ENCODE results near the gene PPP3CA. TPM values are rescaled to one million over a fixed set of nuclear protein-coding genes. Genes with fewer than 3 reads are reported as not detected.

The PPP3CA gene
- polyA plus RNA-seq, 1 donor, result 23.5 TPM

GRCh38 chr4:101162990-101163380 lies 184.3 kb downstream of the PPP3CA start:
- Histone ChIP-seq H3K36me3 (ENCODE audit: control insufficient read depth, insufficient read depth, low read length) (no peaks in the 10 kb centered on the region), H3K4me1 (ENCODE audit: control insufficient read depth, insufficient read depth, low read length) (no peaks in the 10 kb centered on the region), H3K27ac (ENCODE audit: low read length) (no peak overlapping the region), H3K27me3 (ENCODE audit: control insufficient read depth, insufficient read depth, low read length) (no peaks in the 10 kb centered on the region), H3K4me3 (ENCODE audit: low read length) (no peak overlapping the region), H3K9me3 (ENCODE audit: control insufficient read depth, low read depth, low read length) (no peaks in the 10 kb centered on the region)
- DNase-seq, result no peak
- no CpG with 5 or more reads among the region's 1 CpG for WGBS (ENCODE audit: insufficient coverage, low lambda C conversion rate)

- Histone ChIP-seq H3K27ac (ENCODE audit: low read length) (no peak overlapping the region), H3K4me3 (ENCODE audit: low read length) (no peak overlapping the region), H3K9me3 (ENCODE audit: control insufficient read depth, low read depth, low read length) (no peaks in the 10 kb centered on the region), H3K4me1 (ENCODE audit: control insufficient read depth, insufficient read depth, low read length) (no peaks in the 10 kb centered on the region), H3K36me3 (ENCODE audit: control insufficient read depth, insufficient read depth, low read length) (no peaks in the 10 kb centered on the region), H3K27me3 (ENCODE audit: control insufficient read depth, insufficient read depth, low read length) (no peaks in the 10 kb centered on the region)
- DNase-seq, result no peak
- WGBS (ENCODE audit: insufficient coverage, low lambda C conversion rate), result 100% methylated on average over 1 of the region's 5 CpGs
Measured at GRCh38 chr4:101160792-101161592, 186.3 kb downstream of the PPP3CA start.

GRCh38 chr4:101158507-101158906 lies 188.8 kb downstream of the PPP3CA start:
- no peaks in the 10 kb centered on the region for H3K27me3 ChIP-seq (ENCODE audit: control insufficient read depth, insufficient read depth, low read length)
- H3K36me3 ChIP-seq (ENCODE audit: control insufficient read depth, insufficient read depth, low read length), result no peaks in the 10 kb centered on the region
- no peaks in the 10 kb centered on the region for H3K9me3 ChIP-seq (ENCODE audit: control insufficient read depth, low read depth, low read length)
- H3K27ac ChIP-seq (ENCODE audit: low read length), result no peak overlapping the region
- no peaks in the 10 kb centered on the region for H3K4me1 ChIP-seq (ENCODE audit: control insufficient read depth, insufficient read depth, low read length)
- DNase-seq, result no peak
- WGBS (ENCODE audit: insufficient coverage, low lambda C conversion rate), result 77% methylated on average over 3 of the region's 3 CpGs
- H3K4me3 ChIP-seq (ENCODE audit: low read length), result no peak overlapping the region

GRCh38 chr4:101158134-101158482 lies 189.2 kb downstream of the PPP3CA start:
- H3K9me3 ChIP-seq (ENCODE audit: control insufficient read depth, low read depth, low read length), result no peaks in the 10 kb centered on the region
- H3K27me3 ChIP-seq (ENCODE audit: control insufficient read depth, insufficient read depth, low read length), result no peaks in the 10 kb centered on the region
- WGBS (ENCODE audit: insufficient coverage, low lambda C conversion rate), result 100% methylated on average over 1 of the region's 3 CpGs
- DNase-seq, result no peak
- H3K27ac ChIP-seq (ENCODE audit: low read length), result no peak overlapping the region
- H3K36me3 ChIP-seq (ENCODE audit: control insufficient read depth, insufficient read depth, low read length), result no peaks in the 10 kb centered on the region
- H3K4me1 ChIP-seq (ENCODE audit: control insufficient read depth, insufficient read depth, low read length), result no peaks in the 10 kb centered on the region
- no peak overlapping the region for H3K4me3 ChIP-seq (ENCODE audit: low read length)

- Histone ChIP-seq H3K36me3 (ENCODE audit: control insufficient read depth, insufficient read depth, low read length) (no peaks in the 10 kb centered on the region), H3K4me3 (ENCODE audit: low read length) (no peak overlapping the region), H3K27ac (ENCODE audit: low read length) (no peak overlapping the region), H3K27me3 (ENCODE audit: control insufficient read depth, insufficient read depth, low read length) (no peaks in the 10 kb centered on the region), H3K9me3 (ENCODE audit: control insufficient read depth, low read depth, low read length) (no peaks in the 10 kb centered on the region), H3K4me1 (ENCODE audit: control insufficient read depth, insufficient read depth, low read length) (no peaks in the 10 kb centered on the region)
- WGBS (ENCODE audit: insufficient coverage, low lambda C conversion rate), result 84% methylated on average over 4 of the region's 5 CpGs
- DNase-seq, result no peak
Measured at GRCh38 chr4:101157415-101158133, 189.8 kb downstream of the PPP3CA start.

- Histone ChIP-seq H3K4me1 (ENCODE audit: control insufficient read depth, insufficient read depth, low read length) (no peaks in the 10 kb centered on the region), H3K27ac (ENCODE audit: low read length) (no peak overlapping the region), H3K9me3 (ENCODE audit: control insufficient read depth, low read depth, low read length) (no peaks in the 10 kb centered on the region), H3K4me3 (ENCODE audit: low read length) (no peak overlapping the region), H3K27me3 (ENCODE audit: control insufficient read depth, insufficient read depth, low read length) (no peaks in the 10 kb centered on the region), H3K36me3 (ENCODE audit: control insufficient read depth, insufficient read depth, low read length) (no peaks in the 10 kb centered on the region)
- 70% methylated on average over 4 of the region's 6 CpGs for WGBS (ENCODE audit: insufficient coverage, low lambda C conversion rate)
- no peak for DNase-seq
Measured at GRCh38 chr4:101156619-101157310, 190.6 kb downstream of the PPP3CA start.

- no peak overlapping the region for H3K4me3 ChIP-seq (ENCODE audit: low read length)
- H3K4me1 ChIP-seq (ENCODE audit: control insufficient read depth, insufficient read depth, low read length), result no peaks in the 10 kb centered on the region
- no peak overlapping the region for H3K27ac ChIP-seq (ENCODE audit: low read length)
- H3K9me3 ChIP-seq (ENCODE audit: control insufficient read depth, low read depth, low read length), result no peaks in the 10 kb centered on the region
- no peaks in the 10 kb centered on the region for H3K27me3 ChIP-seq (ENCODE audit: control insufficient read depth, insufficient read depth, low read length)
- no peaks in the 10 kb centered on the region for H3K36me3 ChIP-seq (ENCODE audit: control insufficient read depth, insufficient read depth, low read length)
- DNase-seq, result no peak
- no CpG with 5 or more reads among the region's 1 CpG for WGBS (ENCODE audit: insufficient coverage, low lambda C conversion rate)
Measured at GRCh38 chr4:101155945-101156344, 191.4 kb downstream of the PPP3CA start.

GRCh38 chr4:101155368-101155767 lies 192.0 kb downstream of the PPP3CA start:
- Histone ChIP-seq H3K9me3 (ENCODE audit: control insufficient read depth, low read depth, low read length) (no peaks in the 10 kb centered on the region), H3K4me3 (ENCODE audit: low read length) (no peak overlapping the region), H3K36me3 (ENCODE audit: control insufficient read depth, insufficient read depth, low read length) (no peaks in the 10 kb centered on the region), H3K27ac (ENCODE audit: low read length) (no peak overlapping the region), H3K4me1 (ENCODE audit: control insufficient read depth, insufficient read depth, low read length) (no peaks in the 10 kb centered on the region), H3K27me3 (ENCODE audit: control insufficient read depth, insufficient read depth, low read length) (no peaks in the 10 kb centered on the region)
- DNase-seq, result no peak

GRCh38 chr4:101153653-101154052 lies 193.7 kb downstream of the PPP3CA start:
- no peaks in the 10 kb centered on the region for H3K9me3 ChIP-seq (ENCODE audit: control insufficient read depth, low read depth, low read length)
- H3K4me1 ChIP-seq (ENCODE audit: control insufficient read depth, insufficient read depth, low read length), result no peaks in the 10 kb centered on the region
- no peak overlapping the region for H3K27ac ChIP-seq (ENCODE audit: low read length)
- no peaks in the 10 kb centered on the region for H3K36me3 ChIP-seq (ENCODE audit: control insufficient read depth, insufficient read depth, low read length)
- H3K27me3 ChIP-seq (ENCODE audit: control insufficient read depth, insufficient read depth, low read length), result no peaks in the 10 kb centered on the region
- H3K4me3 ChIP-seq (ENCODE audit: low read length), result no peak overlapping the region
- DNase-seq, result no peak

GRCh38 chr4:101152521-101152920 lies 194.8 kb downstream of the PPP3CA start:
- H3K9me3 ChIP-seq (ENCODE audit: control insufficient read depth, low read depth, low read length), result no peaks in the 10 kb centered on the region
- no peak for DNase-seq
- H3K36me3 ChIP-seq (ENCODE audit: control insufficient read depth, insufficient read depth, low read length), result no peaks in the 10 kb centered on the region
- no peak overlapping the region for H3K4me3 ChIP-seq (ENCODE audit: low read length)
- H3K27me3 ChIP-seq (ENCODE audit: control insufficient read depth, insufficient read depth, low read length), result no peaks in the 10 kb centered on the region
- no peaks in the 10 kb centered on the region for H3K4me1 ChIP-seq (ENCODE audit: control insufficient read depth, insufficient read depth, low read length)
- WGBS (ENCODE audit: insufficient coverage, low lambda C conversion rate), result no CpG with 5 or more reads among the region's 3 CpGs
- no peak overlapping the region for H3K27ac ChIP-seq (ENCODE audit: low read length)
